ENCODE results near the gene C17orf100.

Gene C17orf100

DNA sequence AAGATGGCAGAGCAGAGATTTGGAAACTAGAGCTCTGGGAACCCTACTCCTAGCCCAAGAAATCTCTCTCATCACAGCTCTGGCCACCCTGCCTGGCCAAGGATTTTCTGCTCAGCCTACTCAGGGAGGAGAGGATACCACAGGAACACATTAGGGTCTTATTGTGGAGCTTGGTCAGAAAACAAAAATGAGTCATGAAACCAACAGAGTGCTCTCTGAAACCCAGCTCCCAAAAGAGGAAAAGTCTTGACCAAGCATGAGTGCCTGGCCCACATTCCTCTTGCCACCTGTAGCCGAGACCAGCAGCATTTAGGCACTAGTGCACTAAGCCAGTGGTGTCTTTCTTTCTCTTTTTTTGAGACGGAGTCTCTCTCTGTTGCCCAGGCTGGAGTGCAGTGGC is 43.5 kb downstream of the C17orf100 start:
- no peak for DNase-seq (ENCODE audit: low spot score)

GRCh38 chr17:6695565-6695964 is 44.0 kb downstream of the C17orf100 start:
- DNase-seq (ENCODE audit: low spot score): no peak

DNA sequence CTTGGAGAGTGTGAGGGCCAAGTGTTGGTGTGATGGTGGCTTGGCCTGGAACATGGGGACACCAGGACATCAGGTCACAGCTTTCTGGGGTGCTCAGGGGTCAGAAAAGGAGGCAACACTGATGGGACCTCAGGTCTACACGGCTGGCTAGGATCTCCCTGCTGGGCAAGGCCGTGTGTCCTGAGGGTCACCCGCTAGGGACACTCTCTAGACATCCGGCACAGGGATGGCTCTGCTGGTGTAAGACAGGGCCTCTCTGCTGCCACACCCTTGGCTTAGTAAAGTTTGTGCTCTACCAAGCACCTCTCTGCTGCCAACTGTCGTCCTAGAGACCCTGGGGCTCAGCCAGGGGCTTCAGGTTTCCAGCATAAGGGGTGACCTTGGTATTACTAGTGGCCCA is 45.3 kb downstream of the C17orf100 start:
- no peak for DNase-seq (ENCODE audit: low spot score)

GRCh38 chr17:6698004-6698403 is 46.4 kb downstream of the C17orf100 start:
- no peak for DNase-seq (ENCODE audit: low spot score)

DNA sequence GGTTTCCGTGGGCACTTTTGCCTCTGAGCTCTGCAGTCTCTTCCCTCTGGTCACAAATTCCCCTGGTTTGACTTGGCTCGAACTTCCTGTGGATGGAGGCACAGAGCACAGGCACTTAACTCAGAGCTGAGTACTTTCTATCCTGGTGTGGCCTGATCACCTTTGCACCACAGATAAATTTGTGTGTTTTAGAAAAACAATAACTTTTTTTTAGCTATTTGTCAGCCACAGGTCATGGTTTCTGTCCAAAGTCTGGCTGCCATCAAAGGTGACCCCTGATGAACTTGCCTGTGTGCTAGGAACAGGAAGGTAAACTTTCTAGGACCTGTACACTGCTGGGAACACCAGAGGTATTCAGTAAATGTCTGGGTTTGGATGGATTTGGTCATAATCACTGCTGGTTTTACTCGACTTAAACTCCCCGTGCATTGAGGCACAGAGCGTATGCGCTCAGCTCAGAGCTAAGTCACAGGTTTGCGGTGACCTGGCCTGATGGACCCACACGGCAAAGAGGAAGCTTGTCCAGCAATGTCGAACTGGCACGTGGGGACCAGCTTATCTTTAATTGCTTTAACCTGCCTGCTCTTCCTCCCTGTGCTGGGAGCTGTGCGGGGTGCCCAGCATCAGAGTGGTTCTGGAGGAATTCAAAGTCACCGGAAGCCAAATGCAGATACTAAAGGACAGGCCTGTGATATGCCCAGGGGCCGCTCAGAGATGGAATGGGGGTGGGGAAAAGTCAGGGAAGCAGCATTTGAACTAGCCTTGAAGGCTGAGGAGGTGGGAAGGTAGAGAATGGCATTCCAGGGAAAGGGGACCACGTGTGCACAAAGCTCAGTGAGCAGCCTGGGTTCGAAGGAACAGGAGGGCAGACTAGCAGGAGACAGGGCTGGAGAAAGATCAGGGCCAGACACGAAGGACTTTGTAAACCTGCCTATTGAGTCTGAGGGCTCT is 48.7 kb downstream of the C17orf100 start:
- no peak for DNase-seq (ENCODE audit: low spot score)

DNA sequence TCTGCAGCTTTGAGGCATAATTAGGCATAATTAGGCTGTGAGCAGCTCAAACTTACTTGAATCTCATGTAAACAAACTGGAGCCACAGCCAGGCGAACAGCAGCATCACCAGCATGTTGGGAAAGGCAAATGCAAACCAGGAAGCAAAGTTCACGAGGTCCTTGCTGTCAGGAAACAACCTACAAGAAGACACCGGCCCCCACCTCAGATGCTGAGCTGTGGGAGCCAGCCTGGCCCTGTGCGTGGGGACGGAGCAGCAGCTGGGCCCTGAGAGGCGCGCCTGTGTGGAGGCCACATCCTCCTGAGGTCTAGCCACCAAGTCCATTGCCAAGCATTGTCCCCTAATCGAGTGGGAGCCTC is 49.4 kb downstream of the C17orf100 start:
- DNase-seq (ENCODE audit: low spot score): no peak

DNA sequence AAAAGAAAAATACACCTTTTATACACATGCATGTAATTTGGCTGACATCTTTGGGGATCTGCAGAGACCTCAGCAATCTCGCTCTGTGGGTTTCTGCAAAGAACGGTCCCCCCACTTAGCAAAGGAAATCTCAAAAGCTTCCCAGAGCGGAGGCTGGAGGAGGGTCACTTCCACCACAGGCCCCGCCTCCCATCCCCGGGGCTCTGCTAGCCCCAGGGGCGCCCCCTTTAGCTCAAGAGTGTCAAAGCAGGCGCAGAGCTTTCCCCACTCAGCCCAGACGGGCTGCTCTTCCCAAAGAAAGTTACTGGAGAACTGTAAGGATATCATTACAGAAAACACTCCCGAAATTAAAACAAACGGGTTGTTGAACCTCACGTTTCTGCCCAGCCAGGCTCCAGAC is 50.2 kb downstream of the C17orf100 start:
- peak; percentile 34 for DNase-seq (ENCODE audit: low spot score)

DNA sequence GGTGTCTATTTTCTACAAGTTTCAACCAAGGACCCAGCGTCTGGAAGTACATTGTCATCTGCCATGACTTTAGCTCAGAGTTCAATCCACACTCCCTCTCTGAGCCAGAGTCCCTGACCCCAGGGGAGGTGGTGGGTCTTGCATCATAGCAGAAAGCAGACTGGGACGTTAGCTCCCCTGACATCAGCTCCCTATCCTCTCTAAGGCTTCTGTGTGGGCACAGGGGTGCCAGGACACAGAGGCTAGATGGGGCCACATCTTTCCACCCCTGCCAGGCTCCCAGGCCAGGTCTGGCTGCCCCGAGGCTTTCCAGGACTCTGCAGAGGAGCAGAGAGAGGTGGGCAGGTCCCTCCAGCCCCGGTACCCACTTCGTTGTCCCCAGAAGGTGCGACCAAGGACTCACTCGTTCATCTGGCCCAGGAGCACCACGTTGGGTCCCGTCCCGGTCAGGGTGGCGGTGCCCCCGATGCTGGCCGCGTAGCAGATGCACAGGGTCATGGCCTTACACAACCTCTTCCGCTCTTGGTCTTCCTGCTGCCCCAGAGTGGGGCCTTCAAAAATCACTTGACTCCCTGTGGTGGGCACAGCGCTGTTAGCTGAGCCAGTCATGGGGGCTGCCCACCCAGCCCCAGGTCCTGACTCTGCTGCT is 51.1 kb downstream of the C17orf100 start:
- DNase-seq (ENCODE audit: low spot score): no peak

Data from cerebellar cortex (tissue), 1 donor.